Activated CD8-positive, alpha-beta T cell treated with anti-CD3 and anti-CD28 coated beads, Interleukin-2, amount 10 ng/mL, durations not matched to agents 7 days and 5 days (primary cell): ENCODE measurements around the gene PTGR1. TPM values are rescaled to one million over a fixed set of nuclear protein-coding genes. Genes with fewer than 3 reads are reported as not detected.

ENCODE experiments used
- ATAC-seq: fragments of 150-1000 bp; cut with Tn5 transposase; one replicate; pipeline ENCODE4 v1.10.0; 2021; ENCODE audit warnings: moderate library complexity
- CTCF ChIA-PET: fragments of 350-600 bp; sonication (Branson Sonifier 250); formaldehyde crosslinking; loops from one replicate; lab custom pipeline; 2021; ENCODE audit warnings: antibody characterized with exemption; lab: Charles Lee
- POLR2A ChIA-PET: fragments of 350-600 bp; sonication (Branson Sonifier 250); formaldehyde crosslinking; loops from one replicate; lab custom pipeline; 2021; ENCODE audit warnings: antibody characterized with exemption; lab: Charles Lee
- DNase-seq: peaks from one replicate; pipeline ENCODE4 v3.0.0-alpha.2; 2020
- H3K27ac Mint-ChIP-seq: one replicate; pipeline ENCODE4 v1.8.0; 2021; ENCODE audit warnings: mild to moderate bottlenecking, mixed read lengths
- H3K27me3 Mint-ChIP-seq: one replicate; pipeline ENCODE4 v1.8.0; 2021; ENCODE audit warnings: low read depth, mixed read lengths
- H3K36me3 Mint-ChIP-seq: one replicate; pipeline ENCODE4 v1.8.0; 2021; ENCODE audit warnings: low read depth, mixed read lengths
- H3K4me1 Mint-ChIP-seq: one replicate; pipeline ENCODE4 v1.8.0; 2021; ENCODE audit warnings: low read depth, mixed read lengths
- H3K4me3 Mint-ChIP-seq: one replicate; pipeline ENCODE4 v1.8.0; 2021; ENCODE audit warnings: mild to moderate bottlenecking, mixed read lengths
- H3K9me3 Mint-ChIP-seq: one replicate; pipeline ENCODE4 v1.8.0; 2022; ENCODE audit warnings: mixed read lengths; ENCODE audit not compliant: insufficient read depth
- total RNA-seq, 2 experiments: library from RNA; stranded (reverse); gene quantifications; one replicate each; pipeline ENCODE4 v1.2.3, GENCODE V29; 2021

PTGR1 gene
- not detected for total RNA-seq

GRCh38 chr9:111599092-111599954, at the start of gene PTGR1:
PTGR1 (minus strand) TSS chr9:111599647; CDS start chr9:111597422, 2,225 bp downstream.
- Mint-ChIP-seq H3K27me3 (peaks cover 39% of the 10 kb centered on the region), H3K36me3 (no peaks in the 10 kb centered on the region), H3K4me1 (peaks cover 22% of the 10 kb centered on the region), H3K27ac (peak within 1 kb of the TSS; percentile 34), H3K4me3 (peak within 1 kb of the TSS; percentile 74), H3K9me3 (no peaks in the 10 kb centered on the region)
- ChIA-PET CTCF (interaction anchor here (0.6 to 3.3 kb wide), 7 partner anchors 15 to 1145 kb away, joined by 3 to 28 read pairs (median 3); no protein-coding TSS in a partner anchor), POLR2A (no interaction called here)
- DNase-seq (peak; percentile 30), ATAC-seq (peak; percentile 48)

- ATAC-seq (no peak), DNase-seq (no peak)
- Mint-ChIP-seq H3K27me3 (no peaks in the 10 kb centered on the region), H3K27ac (no peak overlapping the region), H3K36me3 (peaks cover 23% of the 10 kb centered on the region), H3K9me3 (no peaks in the 10 kb centered on the region), H3K4me3 (no peak overlapping the region), H3K4me1 (no peaks in the 10 kb centered on the region)
- ChIA-PET POLR2A (no interaction called here), CTCF (no interaction called here)
These were observed 49.6 kb upstream of the PTGR1 start for GRCh38 chr9:111649016-111649415.

DNA sequence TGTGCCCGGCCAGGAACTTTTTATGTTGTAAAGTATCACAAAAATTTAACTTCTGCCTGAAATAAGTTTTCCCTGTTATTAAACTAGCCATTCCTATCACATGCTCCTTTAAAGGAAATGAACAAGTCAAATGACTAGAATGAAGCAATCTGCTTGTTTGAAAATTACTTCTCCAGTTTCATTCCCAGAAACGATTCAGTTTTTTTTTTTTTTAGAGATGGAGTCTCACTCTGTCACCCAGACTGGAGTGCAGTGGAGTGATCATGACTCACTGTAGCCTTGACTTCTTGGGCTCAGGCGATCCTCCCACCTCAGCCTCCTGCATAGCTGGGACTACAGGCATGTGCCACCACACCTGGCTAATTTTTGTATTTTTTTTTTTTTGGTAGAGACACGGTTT, 48.6 kb upstream of the PTGR1 start:
- Mint-ChIP-seq H3K9me3 (no peaks in the 10 kb centered on the region), H3K4me1 (no peaks in the 10 kb centered on the region), H3K4me3 (no peak overlapping the region), H3K27ac (no peak overlapping the region), H3K27me3 (no peaks in the 10 kb centered on the region), H3K36me3 (peaks cover 23% of the 10 kb centered on the region)
- ChIA-PET POLR2A (no interaction called here), CTCF (no interaction called here)
- ATAC-seq (no peak), DNase-seq (no peak)

GRCh38 chr9:111646417-111646816, 47.0 kb upstream of the PTGR1 start:
- no peaks in the 10 kb centered on the region for H3K4me1 Mint-ChIP-seq
- H3K4me3 Mint-ChIP-seq: no peak overlapping the region
- no peak for DNase-seq
- POLR2A ChIA-PET: no interaction called here
- CTCF ChIA-PET: no interaction called here
- H3K9me3 Mint-ChIP-seq: no peaks in the 10 kb centered on the region
- ATAC-seq: no peak
- no peak overlapping the region for H3K27ac Mint-ChIP-seq
- no peaks in the 10 kb centered on the region for H3K27me3 Mint-ChIP-seq
- H3K36me3 Mint-ChIP-seq: peaks cover 25% of the 10 kb centered on the region

- Mint-ChIP-seq H3K36me3 (peaks cover 25% of the 10 kb centered on the region), H3K27ac (no peak overlapping the region), H3K9me3 (no peaks in the 10 kb centered on the region), H3K27me3 (no peaks in the 10 kb centered on the region), H3K4me3 (no peak overlapping the region), H3K4me1 (no peaks in the 10 kb centered on the region)
- ChIA-PET CTCF (no interaction called here), POLR2A (no interaction called here)
- ATAC-seq (no peak), DNase-seq (no peak)
These were observed 46.4 kb upstream of the PTGR1 start for GRCh38 chr9:111645806-111646205.

GRCh38 chr9:111644195-111644772, 44.8 kb upstream of the PTGR1 start:
- no peaks in the 10 kb centered on the region for H3K27me3 Mint-ChIP-seq
- H3K36me3 Mint-ChIP-seq: peaks cover 18% of the 10 kb centered on the region
- H3K4me3 Mint-ChIP-seq: no peak overlapping the region
- no peak overlapping the region for H3K27ac Mint-ChIP-seq
- no peaks in the 10 kb centered on the region for H3K9me3 Mint-ChIP-seq
- DNase-seq (no peak), ATAC-seq (no peak)
- no peaks in the 10 kb centered on the region for H3K4me1 Mint-ChIP-seq
- POLR2A ChIA-PET: no interaction called here
- CTCF ChIA-PET: interaction anchor here (1.1 kb wide), 1 partner anchor 430 kb away, joined by 3 read pairs; no protein-coding TSS in a partner anchor

DNA sequence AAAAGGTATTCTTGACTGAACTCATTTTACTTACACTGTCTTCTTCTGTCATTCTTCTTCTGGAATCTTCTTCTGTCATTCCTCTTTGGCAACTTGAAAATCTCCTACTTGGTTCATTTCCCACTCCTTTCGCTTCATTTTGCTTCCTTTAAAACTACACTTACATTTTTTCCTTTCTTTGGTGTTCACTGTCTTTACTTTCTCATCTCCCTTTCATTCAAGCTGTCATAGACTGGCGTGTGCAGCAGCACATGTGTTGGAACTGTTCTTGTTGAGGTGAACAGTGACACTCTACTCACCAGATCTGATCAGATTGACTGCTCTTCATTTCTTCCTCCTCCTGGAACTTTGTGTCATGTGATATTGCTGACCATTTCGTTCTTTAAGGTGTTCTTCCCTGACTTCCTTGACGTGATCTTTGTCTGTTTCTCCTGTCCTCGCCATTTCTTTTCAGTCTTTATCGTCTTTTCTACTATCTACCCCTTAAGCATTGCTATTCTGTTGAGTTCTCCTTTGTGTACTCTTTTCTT, 38.0 kb upstream of the PTGR1 start:
- peaks cover 22% of the 10 kb centered on the region for H3K4me1 Mint-ChIP-seq
- POLR2A ChIA-PET: no interaction called here

GRCh38 chr9:111634860-111635259, 35.4 kb upstream of the PTGR1 start:
- ChIA-PET POLR2A (no interaction called here), CTCF (no interaction called here)
- Mint-ChIP-seq H3K27ac (no peak overlapping the region), H3K36me3 (peaks cover 16% of the 10 kb centered on the region), H3K4me3 (no peak overlapping the region), H3K27me3 (no peaks in the 10 kb centered on the region), H3K9me3 (no peaks in the 10 kb centered on the region), H3K4me1 (peaks cover 33% of the 10 kb centered on the region)
- ATAC-seq (no peak), DNase-seq (no peak)

More for the DNA sequence above, 38.0 kb upstream of the PTGR1 start:
- peaks cover 13% of the 10 kb centered on the region for H3K36me3 Mint-ChIP-seq
- H3K4me3 Mint-ChIP-seq: no peak overlapping the region
- no peaks in the 10 kb centered on the region for H3K27me3 Mint-ChIP-seq
- no peaks in the 10 kb centered on the region for H3K9me3 Mint-ChIP-seq
- H3K27ac Mint-ChIP-seq: no peak overlapping the region
- CTCF ChIA-PET: no interaction called here
- no peak for ATAC-seq
- no peak for DNase-seq

DNA sequence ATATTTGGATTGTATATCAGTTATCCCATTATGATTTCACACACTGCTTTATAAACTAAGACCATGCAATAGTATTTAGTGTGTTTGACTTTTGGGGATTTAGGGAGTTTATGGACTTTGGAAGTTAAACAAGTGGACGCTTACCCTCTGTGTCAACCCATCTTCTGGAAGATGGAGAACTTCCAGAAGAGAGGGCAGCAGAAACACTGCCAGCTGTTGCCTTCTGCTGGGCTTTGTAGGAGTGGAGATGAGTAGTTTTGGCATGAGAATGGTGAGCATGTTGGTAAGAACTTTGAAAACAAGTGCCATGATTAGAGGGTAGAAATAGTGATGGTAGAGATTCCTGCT, 33.9 kb upstream of the PTGR1 start:
- H3K4me3 Mint-ChIP-seq: no peak overlapping the region
- no peaks in the 10 kb centered on the region for H3K27me3 Mint-ChIP-seq
- peaks cover 16% of the 10 kb centered on the region for H3K36me3 Mint-ChIP-seq
- no peak overlapping the region for H3K27ac Mint-ChIP-seq
- DNase-seq (no peak), ATAC-seq (no peak)
- H3K4me1 Mint-ChIP-seq: peaks cover 33% of the 10 kb centered on the region
- H3K9me3 Mint-ChIP-seq: no peaks in the 10 kb centered on the region
- POLR2A ChIA-PET: no interaction called here
- CTCF ChIA-PET: no interaction called here

- no peaks in the 10 kb centered on the region for H3K9me3 Mint-ChIP-seq
- DNase-seq: no peak
- no peak for ATAC-seq
- CTCF ChIA-PET: no interaction called here
- peaks cover 16% of the 10 kb centered on the region for H3K36me3 Mint-ChIP-seq
- peak overlapping the region; percentile 90 for H3K4me3 Mint-ChIP-seq
- H3K27me3 Mint-ChIP-seq: no peaks in the 10 kb centered on the region
- no peak overlapping the region for H3K27ac Mint-ChIP-seq
- peaks cover 33% of the 10 kb centered on the region for H3K4me1 Mint-ChIP-seq
- POLR2A ChIA-PET: interaction anchor here (0.7 kb wide), 1 partner anchor 29 kb away, joined by 3 read pairs; no protein-coding TSS in a partner anchor
These were observed 33.4 kb upstream of the PTGR1 start for GRCh38 chr9:111632695-111633388.

DNA sequence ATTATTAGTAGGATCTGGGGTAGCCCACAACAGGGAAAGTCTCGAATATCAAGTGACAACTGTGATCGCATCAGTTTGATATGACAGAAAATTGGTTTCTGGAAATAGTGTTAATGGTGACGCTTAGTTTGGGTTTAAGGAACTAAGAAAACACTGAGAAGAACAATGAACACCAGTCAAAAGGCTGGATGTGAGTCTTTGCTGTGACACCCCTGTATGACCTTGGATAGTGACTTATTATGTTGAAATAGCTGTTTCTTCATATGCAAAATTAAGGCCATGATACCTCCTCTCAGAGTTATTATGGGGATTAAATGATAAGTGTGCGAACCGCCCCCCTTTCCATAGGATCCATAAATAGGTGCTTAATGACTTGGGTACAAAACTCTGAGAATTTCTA, 32.6 kb upstream of the PTGR1 start:
- no peak for ATAC-seq
- Mint-ChIP-seq H3K27me3 (no peaks in the 10 kb centered on the region), H3K27ac (peak overlapping the region; percentile 79), H3K36me3 (peaks cover 16% of the 10 kb centered on the region), H3K9me3 (no peaks in the 10 kb centered on the region), H3K4me3 (peak overlapping the region; percentile 90), H3K4me1 (peaks cover 33% of the 10 kb centered on the region)
- POLR2A ChIA-PET: interaction anchor here (0.7 kb wide), 1 partner anchor 30 kb away, joined by 3 read pairs; no protein-coding TSS in a partner anchor
- DNase-seq: no peak
- CTCF ChIA-PET: no interaction called here
